HepG2 (cell line): Measurements from ENCODE around the gene TEX22. TPM values are rescaled to one million over a fixed set of nuclear protein-coding genes. Genes with fewer than 3 reads are reported as not detected.

Experiments used
- AGO1 ChIP-seq: fragments of 200-400 bp; formaldehyde crosslinking; IDR thresholded peaks from 2 replicates; pipeline ENCODE4 v1.6.1; 2017; ENCODE audit warnings: mild to moderate bottlenecking, low read depth, low read length, moderate library complexity; ENCODE audit not compliant: poor library complexity, severe bottlenecking
- CHCHD3 ChIP-seq: sonication (generic); formaldehyde crosslinking; IDR thresholded peaks from 2 replicates; pipeline ENCODE4 v1.8.0; 2022; ENCODE audit warnings: mild to moderate bottlenecking, missing genetic modification reagents, moderate library complexity
- HOXA3 ChIP-seq: sonication (generic); formaldehyde crosslinking; IDR thresholded peaks from 2 replicates; pipeline ENCODE4 v1.5.0; 2020; ENCODE audit warnings: missing genetic modification reagents
- IRF2 ChIP-seq: IDR thresholded peaks from 2 replicates; pipeline ENCODE4 v1.6.1; 2018; ENCODE audit warnings: missing genetic modification reagents, missing compliant biosample characterization
- PHF8 ChIP-seq: sonication (generic); formaldehyde crosslinking; IDR thresholded peaks from 2 replicates; pipeline ENCODE4 v1.5.0; 2020; ENCODE audit warnings: missing genetic modification reagents
- POLR2A ChIP-seq, 2 experiments: IDR thresholded peaks; 2 replicates each; pipeline ENCODE4 v1.6.1; 2011; ENCODE audit warnings: low read depth in 2 of 2, low read length in 2 of 2, mild to moderate bottlenecking in 1 of 2, moderate library complexity in 1 of 2; ENCODE audit not compliant: insufficient read depth in 1 of 2
- POLR2G ChIP-seq: fragments of 200-400 bp; formaldehyde crosslinking; IDR thresholded peaks from 2 replicates; pipeline ENCODE4 v1.6.1; 2018; ENCODE audit warnings: mild to moderate bottlenecking, low read depth, low read length, moderate library complexity
- PPARG ChIP-seq: conservative IDR thresholded peaks from 2 replicates; pipeline ENCODE4 v1.6.1; 2016; ENCODE audit warnings: missing biosample characterization, missing genetic modification reagents
- RCOR2 ChIP-seq: IDR thresholded peaks from 2 replicates; pipeline ENCODE4 v1.6.1; 2016; ENCODE audit warnings: missing biosample characterization, missing genetic modification reagents
- TFDP1 ChIP-seq: IDR thresholded peaks from 2 replicates; pipeline ENCODE4 v1.6.1; 2016; ENCODE audit warnings: missing compliant biosample characterization, missing genetic modification reagents, borderline replicate concordance
- TOPORS ChIP-seq: sonication (generic); formaldehyde crosslinking; IDR thresholded peaks from 2 replicates; pipeline ENCODE4 v1.8.0; 2023; ENCODE audit warnings: mild to moderate bottlenecking, missing genetic modification reagents
- ZFX ChIP-seq: sonication (generic); formaldehyde crosslinking; IDR thresholded peaks from 2 replicates; pipeline ENCODE4 v1.4.0; 2020; ENCODE audit warnings: mild to moderate bottlenecking, low read depth, missing genetic modification reagents, moderate library complexity
- ZFY ChIP-seq: sonication (generic); formaldehyde crosslinking; IDR thresholded peaks from 2 replicates; pipeline ENCODE4 v1.4.0; 2020; ENCODE audit warnings: missing genetic modification reagents
- ZHX1 ChIP-seq: sonication (generic); formaldehyde crosslinking; IDR thresholded peaks from 2 replicates; pipeline ENCODE4 v1.8.1; 2022; ENCODE audit warnings: low read depth, mild to moderate bottlenecking, missing genetic modification reagents
- ZNF143 ChIP-seq: sonication (generic); formaldehyde crosslinking; IDR thresholded peaks from 2 replicates; pipeline ENCODE4 v1.4.0; 2020; ENCODE audit warnings: missing genetic modification reagents
- polyA plus RNA-seq, 8 experiments: library from polyadenylated mRNA; depleted of rRNA in 3 of 8; stranded (reverse) in 7 of 8; unstranded in 1 of 8; fragments of >200 nt; fragmentation: Illumina TruSeq in 4 of 8; extraction: Trizol in 4 of 8; gene quantifications; 2 replicates each; pipeline versions ENCODE4 v1.2.1 to v1.2.3, GENCODE V29; 2011 to 2016; ENCODE audit warnings: low read depth in 4 of 8, missing spikeins in 1 of 8, mixed read lengths in 1 of 8; ENCODE audit not compliant: insufficient read depth in 1 of 8
- total RNA-seq, 5 experiments: library from RNA; depleted of rRNA; stranded (reverse); fragments of >200 nt; fragmentation: Illumina TruSeq; extraction: Trizol; gene quantifications; 2 replicates each; pipeline ENCODE4 v1.2.3, GENCODE V29; 2016; ENCODE audit warnings: low read depth in 1 of 5
- TF ChIP-seq, protein P1 (sequence below): sonication (generic); formaldehyde crosslinking; IDR thresholded peaks from 2 replicates; pipeline ENCODE4 v1.4.0; 2020; ENCODE audit warnings: mild to moderate bottlenecking, missing genetic modification reagents
- TF ChIP-seq, protein P2 (sequence below): sonication (generic); formaldehyde crosslinking; IDR thresholded peaks from 2 replicates; pipeline ENCODE4 v1.4.0; 2020; ENCODE audit warnings: missing genetic modification reagents, mild to moderate bottlenecking, borderline replicate concordance
- TF ChIP-seq, protein P3 (sequence below): sonication (generic); formaldehyde crosslinking; IDR thresholded peaks from 2 replicates; pipeline ENCODE4 v1.4.0; 2020; ENCODE audit warnings: missing genetic modification reagents

Gene TEX22
- total and polyA plus RNA-seq, 2 of the 13 experiments (the other 11 are each of a cell fraction or from before 2014, with no cell fraction given) = 0.07 to 0.27 TPM

DNA sequence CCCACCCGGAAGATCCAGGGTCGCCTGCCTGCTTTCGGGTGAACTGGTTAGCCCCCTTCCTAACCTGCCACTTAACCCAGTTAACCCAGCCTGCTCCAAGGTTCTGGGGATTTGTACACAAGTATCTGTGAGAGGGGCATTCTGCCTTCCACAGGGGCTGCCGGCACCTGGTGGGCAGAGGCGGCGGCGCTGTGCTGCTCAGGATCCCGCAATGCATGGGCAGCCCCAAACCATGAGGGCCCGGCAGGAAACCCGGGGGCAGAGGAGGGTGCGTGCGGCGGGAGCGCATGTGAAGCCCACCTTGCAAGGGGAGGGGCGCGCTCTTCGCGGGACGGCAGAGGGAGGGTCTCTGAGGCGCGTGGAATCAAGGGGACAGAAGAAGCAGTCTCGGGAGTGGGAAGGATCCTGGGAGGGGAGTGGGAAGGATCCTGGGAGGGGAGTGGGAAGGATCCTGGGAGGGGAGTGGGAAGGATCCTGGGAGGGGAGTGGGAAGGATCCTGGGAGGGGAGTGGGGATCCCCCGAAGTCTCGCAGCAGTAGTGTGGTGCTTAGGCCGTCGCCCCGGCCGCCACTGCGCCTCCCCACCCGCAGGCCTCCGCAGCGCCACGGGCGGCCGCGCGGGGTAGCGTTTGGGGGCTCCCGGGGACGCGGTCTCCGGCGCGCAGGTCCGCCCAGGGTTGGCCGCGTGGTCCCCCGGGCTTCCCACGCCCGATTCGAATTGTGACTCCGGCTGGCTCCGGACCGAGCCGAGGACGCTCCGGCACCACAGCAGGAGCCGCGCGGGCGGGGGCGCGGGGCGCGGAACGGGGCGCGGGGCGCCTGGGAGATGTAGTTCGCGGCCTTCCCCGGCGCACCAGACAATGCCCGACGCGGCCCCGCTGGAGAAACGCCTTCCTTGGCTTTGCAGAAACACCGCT, 16.4 kb downstream of the TEX22 start (continued):
- TF ChIP-seq TFDP1 (peak; percentile 53; the same call in 1 of the 2 replicates), CHCHD3 (CRISPR knock-in tag) (no peak), ZNF143 (CRISPR knock-in tag) (peak; percentile 87), IRF2 (CRISPR knock-in tag) (no peak), TOPORS (CRISPR knock-in tag) (0 out of 2 replicates have a peak, but pooled peaks have one; percentile 29), ZFX (CRISPR knock-in tag) (peak; percentile 79), PHF8 (CRISPR knock-in tag) (0 out of 2 replicates have a peak, but pooled peaks have one; percentile 30), ZFY (peak; percentile 83), POLR2A (IDR thresholded peaks at IDR 0.05; ENCODE audit: insufficient read depth in 1 of 2, low read depth in 2 of 2, low read length in 2 of 2) (no peak), ZHX1 (0 out of 2 replicates have a peak, but pooled peaks have one; percentile 41), AGO1 (peak; percentile 85), POLR2G (peak; percentile 37; the same call in 1 of the 2 replicates), PPARG (CRISPR knock-in tag) (no peak), RCOR2 (no peak), HOXA3 (peak; percentile 46; the same call in 1 of the 2 replicates)
- TF ChIP-seq, protein P1, sequence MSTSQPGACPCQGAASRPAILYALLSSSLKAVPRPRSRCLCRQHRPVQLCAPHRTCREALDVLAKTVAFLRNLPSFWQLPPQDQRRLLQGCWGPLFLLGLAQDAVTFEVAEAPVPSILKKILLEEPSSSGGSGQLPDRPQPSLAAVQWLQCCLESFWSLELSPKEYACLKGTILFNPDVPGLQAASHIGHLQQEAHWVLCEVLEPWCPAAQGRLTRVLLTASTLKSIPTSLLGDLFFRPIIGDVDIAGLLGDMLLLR (CRISPR knock-in tag) = 0 out of 2 replicates have a peak, but pooled peaks have one; percentile 53
- TF ChIP-seq, protein P2, sequence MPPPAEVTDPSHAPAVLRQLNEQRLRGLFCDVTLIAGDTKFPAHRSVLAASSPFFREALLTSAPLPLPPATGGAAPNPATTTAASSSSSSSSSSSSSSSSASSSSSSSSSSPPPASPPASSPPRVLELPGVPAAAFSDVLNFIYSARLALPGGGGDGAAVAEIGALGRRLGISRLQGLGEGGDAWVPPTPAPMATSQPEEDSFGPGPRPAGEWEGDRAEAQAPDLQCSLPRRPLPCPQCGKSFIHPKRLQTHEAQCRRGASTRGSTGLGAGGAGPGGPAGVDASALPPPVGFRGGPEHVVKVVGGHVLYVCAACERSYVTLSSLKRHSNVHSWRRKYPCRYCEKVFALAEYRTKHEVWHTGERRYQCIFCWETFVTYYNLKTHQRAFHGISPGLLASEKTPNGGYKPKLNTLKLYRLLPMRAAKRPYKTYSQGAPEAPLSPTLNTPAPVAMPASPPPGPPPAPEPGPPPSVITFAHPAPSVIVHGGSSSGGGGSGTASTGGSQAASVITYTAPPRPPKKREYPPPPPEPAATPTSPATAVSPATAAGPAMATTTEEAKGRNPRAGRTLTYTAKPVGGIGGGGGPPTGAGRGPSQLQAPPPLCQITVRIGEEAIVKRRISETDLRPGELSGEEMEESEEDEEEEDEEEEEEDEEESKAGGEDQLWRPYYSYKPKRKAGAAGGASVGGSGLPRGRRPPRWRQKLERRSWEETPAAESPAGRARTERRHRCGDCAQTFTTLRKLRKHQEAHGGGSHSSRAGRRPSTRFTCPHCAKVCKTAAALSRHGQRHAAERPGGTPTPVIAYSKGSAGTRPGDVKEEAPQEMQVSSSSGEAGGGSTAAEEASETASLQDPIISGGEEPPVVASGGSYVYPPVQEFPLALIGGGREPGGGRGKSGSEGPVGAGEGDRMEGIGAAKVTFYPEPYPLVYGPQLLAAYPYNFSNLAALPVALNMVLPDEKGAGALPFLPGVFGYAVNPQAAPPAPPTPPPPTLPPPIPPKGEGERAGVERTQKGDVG (CRISPR knock-in tag) = no peak
- TF ChIP-seq, protein P3, sequence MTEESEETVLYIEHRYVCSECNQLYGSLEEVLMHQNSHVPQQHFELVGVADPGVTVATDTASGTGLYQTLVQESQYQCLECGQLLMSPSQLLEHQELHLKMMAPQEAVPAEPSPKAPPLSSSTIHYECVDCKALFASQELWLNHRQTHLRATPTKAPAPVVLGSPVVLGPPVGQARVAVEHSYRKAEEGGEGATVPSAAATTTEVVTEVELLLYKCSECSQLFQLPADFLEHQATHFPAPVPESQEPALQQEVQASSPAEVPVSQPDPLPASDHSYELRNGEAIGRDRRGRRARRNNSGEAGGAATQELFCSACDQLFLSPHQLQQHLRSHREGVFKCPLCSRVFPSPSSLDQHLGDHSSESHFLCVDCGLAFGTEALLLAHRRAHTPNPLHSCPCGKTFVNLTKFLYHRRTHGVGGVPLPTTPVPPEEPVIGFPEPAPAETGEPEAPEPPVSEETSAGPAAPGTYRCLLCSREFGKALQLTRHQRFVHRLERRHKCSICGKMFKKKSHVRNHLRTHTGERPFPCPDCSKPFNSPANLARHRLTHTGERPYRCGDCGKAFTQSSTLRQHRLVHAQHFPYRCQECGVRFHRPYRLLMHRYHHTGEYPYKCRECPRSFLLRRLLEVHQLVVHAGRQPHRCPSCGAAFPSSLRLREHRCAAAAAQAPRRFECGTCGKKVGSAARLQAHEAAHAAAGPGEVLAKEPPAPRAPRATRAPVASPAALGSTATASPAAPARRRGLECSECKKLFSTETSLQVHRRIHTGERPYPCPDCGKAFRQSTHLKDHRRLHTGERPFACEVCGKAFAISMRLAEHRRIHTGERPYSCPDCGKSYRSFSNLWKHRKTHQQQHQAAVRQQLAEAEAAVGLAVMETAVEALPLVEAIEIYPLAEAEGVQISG = peak; percentile 70
